SK-N-DZ (cell line): Measurements from ENCODE around the gene FAM114A2.
A peak's percentile ranks its signal among the peaks of the same experiment; 100 is the strongest.

Experiments used
- DNase-seq: peaks from one replicate; pipeline ENCODE4 v3.0.0-alpha.2; 2015; ENCODE audit warnings: low spot score

FAM114A2 gene

GRCh38 chr5:153987301-153987700, 51.4 kb downstream of the FAM114A2 start:
- DNase-seq, result no peak

- no peak for DNase-seq
These were observed 53.2 kb downstream of the FAM114A2 start for GRCh38 chr5:153985498-153985897.

- no peak for DNase-seq
These were observed 54.8 kb downstream of the FAM114A2 start for GRCh38 chr5:153983885-153984284.

GRCh38 chr5:153981905-153982605, 56.7 kb downstream of the FAM114A2 start:
- no peak for DNase-seq

- no peak for DNase-seq
These were observed 59.5 kb downstream of the FAM114A2 start for GRCh38 chr5:153979028-153979783.

GRCh38 chr5:153974813-153975163, 63.9 kb downstream of the FAM114A2 start:
- DNase-seq, result no peak

GRCh38 chr5:153974131-153974812, 64.4 kb downstream of the FAM114A2 start:
- DNase-seq, result peak; percentile 41

GRCh38 chr5:153972240-153972639, 66.5 kb downstream of the FAM114A2 start:
- DNase-seq, result no peak

- DNase-seq, result no peak
These were observed 68.2 kb downstream of the FAM114A2 start for GRCh38 chr5:153970496-153970895.

- DNase-seq, result no peak
These were observed 69.2 kb downstream of the FAM114A2 start for GRCh38 chr5:153969563-153969895.

- no peak for DNase-seq
These were observed 69.7 kb downstream of the FAM114A2 start for GRCh38 chr5:153968761-153969562.

- peak; percentile 68 for DNase-seq
These were observed 73.6 kb downstream of the FAM114A2 start for GRCh38 chr5:153964880-153965645.

- DNase-seq, result no peak
These were observed 74.4 kb downstream of the FAM114A2 start for GRCh38 chr5:153964191-153964879.

- no peak for DNase-seq
These were observed 78.2 kb downstream of the FAM114A2 start for GRCh38 chr5:153960269-153961215.

- DNase-seq, result no peak
These were observed 79.4 kb downstream of the FAM114A2 start for GRCh38 chr5:153959134-153959957.

GRCh38 chr5:153957205-153957604, 81.5 kb downstream of the FAM114A2 start:
- DNase-seq, result no peak

GRCh38 chr5:153953411-153953810, 85.3 kb downstream of the FAM114A2 start:
- DNase-seq, result no peak

GRCh38 chr5:153952893-153953292, 85.8 kb downstream of the FAM114A2 start:
- no peak for DNase-seq
